PC-3 (cell line): ENCODE results near the gene ZNF8.

Experiments
- EZH2 ChIP-seq: fragments of 300-600 bp; sonication (generic); IDR thresholded peaks from one replicate; pipeline ENCODE4 v1.6.1; 2017; ENCODE audit warnings: antibody characterized with exemption, mild to moderate bottlenecking, low read length; ENCODE audit not compliant: unreplicated experiment
- TF ChIP-seq, protein P1 (sequence below): fragments of 300-600 bp; sonication (generic); conservative IDR thresholded peaks from 2 replicates; pipeline ENCODE4 v1.5.1; 2017; ENCODE audit warnings: antibody characterized with exemption, low read depth, mild to moderate bottlenecking, low read length

DNA sequence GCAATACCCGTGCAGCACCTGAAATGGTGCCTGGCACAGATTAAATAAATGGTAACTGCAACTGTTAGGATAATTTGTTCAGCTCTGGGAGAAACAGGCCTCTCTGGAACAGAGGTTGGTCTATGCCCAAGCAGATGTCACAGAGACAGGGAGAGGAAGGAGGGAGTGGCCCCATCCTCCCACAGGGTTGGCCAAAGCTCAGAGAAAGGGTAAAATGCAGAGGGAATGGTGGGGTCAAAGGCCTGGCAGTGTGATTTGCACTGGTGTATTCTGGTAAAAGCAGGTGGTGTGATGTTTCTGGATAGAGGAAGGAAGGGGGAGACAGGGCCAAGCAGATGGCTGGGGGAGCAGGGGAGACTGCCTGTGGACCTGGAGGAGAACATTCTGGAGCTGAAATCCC is 57.5 kb downstream of the ZNF8 start:
- TF ChIP-seq, protein P1, sequence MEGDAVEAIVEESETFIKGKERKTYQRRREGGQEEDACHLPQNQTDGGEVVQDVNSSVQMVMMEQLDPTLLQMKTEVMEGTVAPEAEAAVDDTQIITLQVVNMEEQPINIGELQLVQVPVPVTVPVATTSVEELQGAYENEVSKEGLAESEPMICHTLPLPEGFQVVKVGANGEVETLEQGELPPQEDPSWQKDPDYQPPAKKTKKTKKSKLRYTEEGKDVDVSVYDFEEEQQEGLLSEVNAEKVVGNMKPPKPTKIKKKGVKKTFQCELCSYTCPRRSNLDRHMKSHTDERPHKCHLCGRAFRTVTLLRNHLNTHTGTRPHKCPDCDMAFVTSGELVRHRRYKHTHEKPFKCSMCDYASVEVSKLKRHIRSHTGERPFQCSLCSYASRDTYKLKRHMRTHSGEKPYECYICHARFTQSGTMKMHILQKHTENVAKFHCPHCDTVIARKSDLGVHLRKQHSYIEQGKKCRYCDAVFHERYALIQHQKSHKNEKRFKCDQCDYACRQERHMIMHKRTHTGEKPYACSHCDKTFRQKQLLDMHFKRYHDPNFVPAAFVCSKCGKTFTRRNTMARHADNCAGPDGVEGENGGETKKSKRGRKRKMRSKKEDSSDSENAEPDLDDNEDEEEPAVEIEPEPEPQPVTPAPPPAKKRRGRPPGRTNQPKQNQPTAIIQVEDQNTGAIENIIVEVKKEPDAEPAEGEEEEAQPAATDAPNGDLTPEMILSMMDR, result no peak
- TF ChIP-seq EZH2, result no peak
